Mammary epithelial cell (primary cell): ENCODE measurements around the gene CDK7.

Experiments used
- EZH2 ChIP-seq: IDR thresholded peaks from 2 replicates; pipeline ENCODE4 v1.6.1; 2012; ENCODE audit warnings: low read length, inconsistent platforms, borderline replicate concordance
- TF ChIP-seq, protein P1 (sequence below), 2 donors: IDR thresholded peaks in 1 of 2; conservative IDR thresholded peaks in 1 of 2; 2 replicates each; pipeline ENCODE4 v1.5.1; 2011 to 2012; ENCODE audit warnings: inconsistent platforms in 2 of 2, low read length in 2 of 2, mild to moderate bottlenecking in 2 of 2, control low read depth in 1 of 2, low read depth in 1 of 2; ENCODE audit not compliant: insufficient read depth in 1 of 2; ENCODE audit errors: extremely low read depth in 1 of 2

- TF ChIP-seq, protein P1, sequence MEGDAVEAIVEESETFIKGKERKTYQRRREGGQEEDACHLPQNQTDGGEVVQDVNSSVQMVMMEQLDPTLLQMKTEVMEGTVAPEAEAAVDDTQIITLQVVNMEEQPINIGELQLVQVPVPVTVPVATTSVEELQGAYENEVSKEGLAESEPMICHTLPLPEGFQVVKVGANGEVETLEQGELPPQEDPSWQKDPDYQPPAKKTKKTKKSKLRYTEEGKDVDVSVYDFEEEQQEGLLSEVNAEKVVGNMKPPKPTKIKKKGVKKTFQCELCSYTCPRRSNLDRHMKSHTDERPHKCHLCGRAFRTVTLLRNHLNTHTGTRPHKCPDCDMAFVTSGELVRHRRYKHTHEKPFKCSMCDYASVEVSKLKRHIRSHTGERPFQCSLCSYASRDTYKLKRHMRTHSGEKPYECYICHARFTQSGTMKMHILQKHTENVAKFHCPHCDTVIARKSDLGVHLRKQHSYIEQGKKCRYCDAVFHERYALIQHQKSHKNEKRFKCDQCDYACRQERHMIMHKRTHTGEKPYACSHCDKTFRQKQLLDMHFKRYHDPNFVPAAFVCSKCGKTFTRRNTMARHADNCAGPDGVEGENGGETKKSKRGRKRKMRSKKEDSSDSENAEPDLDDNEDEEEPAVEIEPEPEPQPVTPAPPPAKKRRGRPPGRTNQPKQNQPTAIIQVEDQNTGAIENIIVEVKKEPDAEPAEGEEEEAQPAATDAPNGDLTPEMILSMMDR (conservative IDR thresholded peaks at IDR 0.05 in 1 of 2, IDR thresholded peaks at IDR 0.05 in 1 of 2; ENCODE audit: extremely low read depth in 1 of 2, insufficient read depth in 1 of 2, low read depth in 1 of 2, low read length in 2 of 2): no peak
- TF ChIP-seq EZH2: no peak
These were observed 32.2 kb upstream of the CDK7 start for GRCh38 chr5:69202497-69202896.
